Measurements from ENCODE around the gene SARS1.

Gene SARS1

GRCh38 chr1:109188781-109189180, 24.9 kb upstream of the SARS1 start:
- TF ChIP-seq REST (IDR thresholded peaks at IDR 0.05; ENCODE audit: low read depth) (no peak), CEBPB (IDR thresholded peaks at IDR 0.05) (no peak), EGR1 (IDR thresholded peaks at IDR 0.05) (no peak), TEAD4 (IDR thresholded peaks at IDR 0.05) (no peak), TAF1 (IDR thresholded peaks at IDR 0.05; ENCODE audit: low read depth) (no peak), NFIC (IDR thresholded peaks at IDR 0.05) (no peak), USF1 (IDR thresholded peaks at IDR 0.05) (no peak), TCF12 (IDR thresholded peaks at IDR 0.05; ENCODE audit: low read depth) (no peak), RAD21 (IDR thresholded peaks at IDR 0.05; ENCODE audit: low read depth) (no peak), ZBTB7A (IDR thresholded peaks at IDR 0.05; ENCODE audit: low read depth) (no peak), YY1 (IDR thresholded peaks at IDR 0.05; ENCODE audit: low read depth) (no peak), EP300 (IDR thresholded peaks at IDR 0.05; ENCODE audit: borderline replicate concordance) (no peak), FOXM1 (IDR thresholded peaks at IDR 0.05; ENCODE audit: borderline replicate concordance, low read depth) (no peak)

DNA sequence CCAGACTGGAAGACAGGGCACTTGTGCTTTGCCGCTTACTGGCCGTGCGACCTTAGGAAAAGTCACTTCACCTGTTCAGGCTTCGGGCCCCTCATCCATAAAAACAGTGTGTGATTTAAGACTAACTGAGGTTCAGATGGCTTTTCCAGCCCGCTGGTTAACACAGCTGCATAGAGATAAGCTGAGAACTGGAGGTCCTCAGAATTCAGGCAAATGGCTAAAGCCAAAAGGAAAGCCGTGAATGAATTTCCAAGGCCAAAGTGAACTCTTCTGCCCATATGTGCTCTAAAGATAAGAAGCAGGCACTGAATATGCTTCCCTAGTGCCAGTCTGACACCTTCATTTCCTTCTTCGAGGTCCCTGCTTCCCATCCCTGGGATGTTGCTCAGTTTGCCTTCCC, 23.5 kb upstream of the SARS1 start:
- TF ChIP-seq FOXM1 (IDR thresholded peaks at IDR 0.05; ENCODE audit: borderline replicate concordance, low read depth) (no peak), REST (IDR thresholded peaks at IDR 0.05; ENCODE audit: low read depth) (no peak), CREB1 (IDR thresholded peaks at IDR 0.05; ENCODE audit: low read depth) (no peak)

GRCh38 chr1:109191377-109191776, 22.3 kb upstream of the SARS1 start:
- TF ChIP-seq ZBTB7A (IDR thresholded peaks at IDR 0.05; ENCODE audit: low read depth) (no peak), CREB1 (IDR thresholded peaks at IDR 0.05; ENCODE audit: low read depth) (no peak), TCF12 (IDR thresholded peaks at IDR 0.05; ENCODE audit: low read depth) (no peak), RAD21 (IDR thresholded peaks at IDR 0.05; ENCODE audit: low read depth) (no peak), EP300 (IDR thresholded peaks at IDR 0.05; ENCODE audit: borderline replicate concordance) (no peak), TEAD4 (IDR thresholded peaks at IDR 0.05) (no peak), FOXM1 (IDR thresholded peaks at IDR 0.05; ENCODE audit: borderline replicate concordance, low read depth) (no peak), NFIC (IDR thresholded peaks at IDR 0.05) (no peak), CEBPB (IDR thresholded peaks at IDR 0.05) (no peak)

- TF ChIP-seq RAD21 (IDR thresholded peaks at IDR 0.05; ENCODE audit: low read depth) = no peak
- no peak for TF ChIP-seq TEAD4 (IDR thresholded peaks at IDR 0.05)
- no peak for TF ChIP-seq YY1 (IDR thresholded peaks at IDR 0.05; ENCODE audit: low read depth)
- TF ChIP-seq FOXM1 (IDR thresholded peaks at IDR 0.05; ENCODE audit: borderline replicate concordance, low read depth) = no peak
- no peak for TF ChIP-seq ZBTB7A (IDR thresholded peaks at IDR 0.05; ENCODE audit: low read depth)
- TF ChIP-seq EP300 (IDR thresholded peaks at IDR 0.05; ENCODE audit: borderline replicate concordance) = no peak
- TF ChIP-seq USF1 (IDR thresholded peaks at IDR 0.05) = no peak
- no peak for TF ChIP-seq NFIC (IDR thresholded peaks at IDR 0.05)
- TF ChIP-seq TAF1 (IDR thresholded peaks at IDR 0.05; ENCODE audit: low read depth) = no peak
These were observed 21.8 kb upstream of the SARS1 start for GRCh38 chr1:109191891-109192290.

GRCh38 chr1:109192433-109192832, 21.3 kb upstream of the SARS1 start:
- no peak for TF ChIP-seq ZBTB7A (IDR thresholded peaks at IDR 0.05; ENCODE audit: low read depth)
- TF ChIP-seq TCF12 (IDR thresholded peaks at IDR 0.05; ENCODE audit: low read depth) = no peak
- TF ChIP-seq REST (IDR thresholded peaks at IDR 0.05; ENCODE audit: low read depth) = no peak
- no peak for TF ChIP-seq FOXM1 (IDR thresholded peaks at IDR 0.05; ENCODE audit: borderline replicate concordance, low read depth)

All from Ishikawa (cell line).